Activated CD8-positive, alpha-beta memory T cell treated with anti-CD3 and anti-CD28 coated beads, Interleukin-2, amount 50 U/mL, for 4 hours (primary cell): ENCODE data around the gene SLC26A4.
"Not testable (repeated sequence)": the region's sequence is repeated elsewhere in the genome, so short reads cannot be mapped to it uniquely, and the experiment has no call there.

Experiments
- DNase-seq: peaks from one replicate; pipeline ENCODE4 v3.0.0-alpha.2; 2020

SLC26A4 gene

DNA sequence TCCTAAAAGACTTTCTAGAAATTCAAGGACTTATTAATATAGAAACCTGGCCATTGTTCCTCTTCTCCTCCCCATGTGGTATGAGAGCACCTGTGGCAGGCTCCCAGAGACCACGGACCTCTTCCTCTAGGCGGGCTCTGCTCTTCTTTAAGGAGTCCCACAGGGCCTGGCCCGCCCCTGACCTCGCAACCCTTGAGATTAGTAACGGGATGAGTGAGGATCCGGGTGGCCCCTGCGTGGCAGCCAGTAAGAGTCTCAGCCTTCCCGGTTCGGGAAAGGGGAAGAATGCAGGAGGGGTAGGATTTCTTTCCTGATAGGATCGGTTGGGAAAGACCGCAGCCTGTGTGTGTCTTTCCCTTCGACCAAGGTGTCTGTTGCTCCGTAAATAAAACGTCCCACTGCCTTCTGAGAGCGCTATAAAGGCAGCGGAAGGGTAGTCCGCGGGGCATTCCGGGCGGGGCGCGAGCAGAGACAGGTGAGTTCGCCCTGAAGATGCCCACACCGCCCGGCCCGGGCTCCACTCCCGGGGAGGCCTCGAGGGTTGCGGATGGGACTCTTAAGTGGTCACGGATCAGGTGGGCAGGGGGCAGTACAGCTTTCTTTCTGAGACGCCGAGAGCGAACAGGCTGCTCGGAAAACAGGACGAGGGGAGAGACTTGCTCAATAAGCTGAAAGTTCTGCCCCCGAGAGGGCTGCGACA, at the start of gene SLC26A4:
SLC26A4 (plus strand) TSS at position 448 of the 700 bp plus-strand sequence. CDS start 814 bp downstream, outside the sequence.
- DNase-seq = peak; percentile 13

- DNase-seq = no peak
Measured at GRCh38 chr7:107613439-107613838, 47.2 kb upstream of the SLC26A4 start.

DNA sequence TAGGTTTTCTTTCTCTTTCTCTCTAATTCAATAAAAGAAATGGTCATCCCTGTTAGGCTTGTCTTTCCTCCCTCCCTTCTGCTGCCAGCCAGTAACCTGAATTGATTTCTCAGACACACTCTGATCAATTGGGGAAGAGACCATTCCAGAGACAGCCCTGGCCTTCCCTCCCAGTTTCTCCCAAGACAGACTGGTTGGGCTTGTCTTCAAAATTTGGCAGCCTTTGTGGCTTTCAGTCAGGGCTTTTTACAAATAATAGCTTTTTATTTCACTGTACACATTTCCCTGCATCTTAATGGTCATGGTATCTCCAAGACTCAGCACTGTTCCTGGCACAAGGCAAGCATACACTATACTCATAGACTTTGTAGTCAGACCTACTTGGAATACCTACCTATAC, 46.7 kb upstream of the SLC26A4 start:
- no peak for DNase-seq

DNA sequence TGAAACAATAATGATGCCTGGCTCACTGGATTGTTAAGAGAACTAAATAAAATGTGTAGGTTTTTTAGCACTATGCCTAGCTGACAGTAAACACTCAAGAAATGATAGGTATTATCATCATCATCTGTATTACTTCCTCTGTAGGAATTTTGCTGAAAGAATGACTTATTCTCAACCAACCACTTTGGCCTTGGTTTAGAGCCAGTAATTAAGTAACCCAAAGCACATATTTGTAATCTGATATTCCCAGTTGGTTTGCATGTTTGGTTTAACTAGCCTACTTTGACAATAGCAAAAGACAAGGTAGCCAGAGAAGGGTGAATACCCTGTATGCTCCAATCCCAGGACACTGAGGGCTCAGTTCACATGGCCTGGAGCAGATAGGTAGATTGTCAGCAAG, 46.2 kb upstream of the SLC26A4 start:
- DNase-seq = no peak

DNA sequence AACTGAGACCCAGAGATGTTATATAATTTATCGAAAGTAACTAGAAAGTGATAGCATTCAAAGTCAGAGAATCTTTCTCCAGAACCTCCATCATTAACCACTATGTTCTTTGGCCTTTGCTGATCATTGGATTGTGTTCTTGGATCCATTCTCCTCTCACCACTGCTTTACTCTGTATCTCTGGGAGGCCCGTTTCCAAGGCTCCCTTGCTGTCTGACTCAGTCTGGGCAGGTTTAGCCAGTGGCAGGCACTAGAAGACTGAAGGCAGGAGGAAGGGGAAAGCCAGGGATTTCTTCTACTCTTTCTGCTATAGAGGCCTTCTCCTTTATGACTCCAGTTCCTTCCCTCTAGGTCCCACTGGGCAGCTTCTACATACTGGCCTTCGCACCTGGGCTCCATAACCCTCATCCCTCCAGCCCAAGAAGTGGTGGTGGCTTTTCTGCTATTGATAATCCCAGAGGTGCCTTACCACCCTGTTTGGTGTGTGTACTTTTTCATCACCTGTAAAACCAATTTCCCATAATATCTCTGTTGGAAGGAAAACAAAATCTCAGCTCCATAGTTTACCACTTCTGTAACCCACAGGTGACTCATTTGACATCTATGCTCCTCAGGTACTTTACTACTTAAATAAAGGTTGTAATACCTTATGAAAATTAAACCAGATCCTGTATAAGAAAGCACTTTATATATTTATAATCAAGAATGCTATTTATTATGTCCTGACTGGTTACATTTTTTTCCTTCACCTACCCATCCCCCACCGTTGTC, 44.5 kb upstream of the SLC26A4 start:
- no peak for DNase-seq

DNA sequence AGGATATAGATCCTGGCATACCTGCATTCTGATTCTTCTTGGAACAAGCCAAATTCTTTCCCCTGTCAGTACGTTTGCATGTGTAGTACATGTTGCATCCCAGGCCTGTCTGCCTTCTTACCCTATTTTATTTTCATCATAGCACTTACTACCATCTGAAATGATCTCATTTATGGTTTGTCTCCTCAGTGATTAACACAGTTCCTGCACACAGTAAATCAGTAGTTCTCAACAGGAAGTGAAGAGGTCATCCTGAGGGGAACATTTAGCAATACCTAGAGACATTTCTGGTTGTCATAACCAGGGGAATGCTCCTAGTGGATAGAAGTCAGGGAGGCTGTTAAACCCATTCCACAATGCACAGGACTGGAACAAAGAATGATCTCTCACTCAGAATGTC, 38.2 kb upstream of the SLC26A4 start:
- no peak for DNase-seq

- no peak for DNase-seq
Measured at GRCh38 chr7:107622894-107623293, 37.7 kb upstream of the SLC26A4 start.

- no peak for DNase-seq
Measured at GRCh38 chr7:107627002-107627401, 33.6 kb upstream of the SLC26A4 start.

DNA sequence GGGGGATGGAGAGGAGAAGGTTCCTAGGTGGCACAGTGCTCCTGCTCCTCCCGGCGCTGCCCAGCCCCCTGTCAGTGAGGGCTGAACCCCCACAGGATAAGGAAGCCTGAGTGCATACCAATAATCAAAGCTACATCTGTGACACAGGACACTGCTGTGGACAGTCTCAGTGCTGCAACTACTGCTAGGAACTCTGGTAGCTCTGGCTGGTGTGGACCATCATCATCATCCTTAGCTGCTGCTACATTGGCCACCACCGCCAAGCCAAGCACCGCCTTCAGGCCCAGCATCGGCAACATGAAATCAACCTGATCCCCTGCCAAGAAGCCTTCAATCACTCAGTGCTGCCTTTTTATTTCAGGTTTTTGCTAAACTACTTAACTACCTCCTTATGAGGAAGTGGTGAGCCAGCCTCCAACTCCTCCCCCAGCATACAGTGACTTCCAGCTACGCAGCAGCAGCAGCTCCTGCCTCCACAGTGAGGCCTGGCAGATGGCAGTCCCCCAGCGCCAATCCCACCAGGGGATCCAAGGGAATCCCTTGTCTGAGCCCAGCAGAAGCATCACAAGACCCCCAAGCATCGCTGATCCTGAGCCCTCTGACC, 32.1 kb upstream of the SLC26A4 start:
- DNase-seq = no peak

DNA sequence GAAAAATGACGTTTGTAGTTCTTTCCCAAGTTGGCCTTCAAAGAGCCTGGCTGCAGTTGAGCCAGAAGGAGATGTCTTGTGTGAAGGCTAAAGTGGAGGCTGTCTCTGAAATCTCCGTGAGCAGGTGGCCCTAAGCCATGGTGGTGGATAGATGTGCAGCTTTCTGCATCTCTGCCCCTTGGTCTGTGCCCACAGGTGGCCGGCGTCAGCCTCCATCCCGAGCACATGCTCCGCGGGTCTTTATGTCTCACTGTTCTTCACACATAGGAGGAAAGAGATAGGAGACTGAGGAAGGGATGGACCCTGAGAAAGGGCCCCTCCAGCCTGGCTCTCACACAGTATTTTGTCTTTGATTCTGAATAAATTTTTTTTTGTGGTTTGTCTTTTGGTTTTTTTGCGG, 30.3 kb upstream of the SLC26A4 start:
- no peak for DNase-seq

- no peak for DNase-seq
Measured at GRCh38 chr7:107631588-107632491, 28.8 kb upstream of the SLC26A4 start.

- DNase-seq = no peak
Measured at GRCh38 chr7:107632492-107632865, 28.1 kb upstream of the SLC26A4 start.

DNA sequence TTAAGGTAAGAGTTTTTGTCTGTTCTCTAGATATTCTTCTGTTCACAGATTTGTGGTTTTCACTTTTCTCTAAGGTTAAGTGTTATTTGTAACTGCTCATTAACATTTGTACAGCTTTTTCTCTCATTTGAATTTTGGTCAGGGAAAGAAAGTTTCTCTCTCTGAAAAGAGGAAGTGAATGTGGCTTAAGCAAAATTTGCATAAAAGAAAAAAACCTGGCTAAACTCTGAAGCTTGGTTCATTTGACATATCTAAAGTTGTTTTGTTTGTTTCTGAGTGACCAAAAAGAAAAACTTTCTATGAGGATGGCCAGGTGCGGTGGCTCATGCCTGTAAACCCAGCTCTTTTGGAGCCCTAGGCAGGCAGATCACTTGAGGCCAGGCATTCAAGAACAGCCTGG, 22.0 kb upstream of the SLC26A4 start:
- no peak for DNase-seq

GRCh38 chr7:107639070-107639469, 21.6 kb upstream of the SLC26A4 start:
- DNase-seq = not testable (repeated sequence)

DNA sequence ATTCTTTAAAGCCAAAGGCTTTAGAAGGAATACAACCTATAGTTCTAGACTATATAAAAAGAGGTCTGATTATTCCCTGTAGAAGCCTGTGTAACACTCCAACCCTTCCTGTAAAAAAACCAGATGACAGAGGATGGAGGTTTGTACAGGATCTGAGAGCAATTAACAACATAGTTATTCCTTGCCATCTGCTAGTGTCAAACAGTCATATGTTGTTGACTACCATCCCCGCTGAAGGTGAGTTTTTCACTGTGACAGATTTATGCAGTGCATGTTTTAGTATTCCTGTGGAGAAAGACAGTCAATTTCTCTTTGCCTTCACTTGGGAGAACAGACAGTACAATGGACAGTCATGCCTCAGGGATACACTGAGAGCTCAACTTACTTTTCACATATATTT, 19.0 kb upstream of the SLC26A4 start:
- DNase-seq = no peak

GRCh38 chr7:107642501-107642900, 18.1 kb upstream of the SLC26A4 start:
- no peak for DNase-seq

GRCh38 chr7:107643407-107643806, 17.2 kb upstream of the SLC26A4 start:
- no peak for DNase-seq

GRCh38 chr7:107643938-107644308, 16.7 kb upstream of the SLC26A4 start:
- DNase-seq = no peak

DNA sequence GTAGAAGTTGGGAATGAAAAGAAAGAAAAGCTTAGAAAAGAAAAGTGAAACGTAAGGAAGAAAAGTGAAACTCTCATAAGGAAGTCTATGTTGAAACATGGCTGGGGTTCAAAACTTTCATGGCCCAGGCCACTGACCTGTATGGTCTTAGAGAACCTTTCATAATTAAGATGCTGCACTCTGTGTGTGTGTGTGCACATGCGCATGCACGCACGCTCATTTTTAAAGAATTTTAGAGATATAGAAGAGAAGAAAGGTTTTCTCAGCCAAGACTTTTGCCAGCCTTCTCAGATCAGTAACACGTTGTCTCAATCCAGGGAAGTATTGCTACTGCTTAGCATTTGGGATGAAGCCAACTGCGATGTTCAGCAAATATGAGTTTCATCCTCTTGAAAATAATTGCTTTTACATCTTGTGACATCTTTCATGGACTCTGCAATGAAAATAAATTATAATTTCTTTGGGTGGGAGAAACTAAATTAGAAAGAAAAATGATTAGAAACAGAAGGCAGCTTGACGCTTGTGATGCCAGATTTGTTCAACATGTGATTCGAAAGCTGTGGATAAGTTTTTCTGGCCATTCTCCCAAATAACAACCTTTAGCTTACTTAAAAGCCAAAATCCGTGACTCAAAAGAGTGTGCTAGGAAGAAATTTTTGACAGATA, 16.2 kb upstream of the SLC26A4 start:
- DNase-seq = no peak

GRCh38 chr7:107652642-107653041, 8.0 kb upstream of the SLC26A4 start:
- DNase-seq = no peak

DNA sequence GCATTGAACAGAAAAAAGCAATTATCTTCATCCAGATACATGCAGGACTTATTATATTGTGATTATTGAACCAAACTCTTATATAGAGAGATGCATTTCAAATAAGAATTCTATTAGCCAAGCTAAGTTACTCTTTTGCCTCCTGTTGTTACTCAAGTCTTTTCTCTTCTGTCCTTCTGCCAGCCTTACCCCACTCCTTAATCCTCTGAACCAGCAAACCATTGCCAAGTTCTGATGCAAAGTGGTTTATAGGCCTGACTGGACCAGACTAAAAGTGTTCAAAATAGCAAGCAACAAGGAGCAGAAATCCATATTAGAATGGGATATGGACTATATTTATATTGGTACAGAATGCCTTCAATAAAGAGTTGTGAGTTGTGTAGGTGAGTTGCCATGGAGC, 2.2 kb upstream of the SLC26A4 start:
- no peak for DNase-seq

DNA sequence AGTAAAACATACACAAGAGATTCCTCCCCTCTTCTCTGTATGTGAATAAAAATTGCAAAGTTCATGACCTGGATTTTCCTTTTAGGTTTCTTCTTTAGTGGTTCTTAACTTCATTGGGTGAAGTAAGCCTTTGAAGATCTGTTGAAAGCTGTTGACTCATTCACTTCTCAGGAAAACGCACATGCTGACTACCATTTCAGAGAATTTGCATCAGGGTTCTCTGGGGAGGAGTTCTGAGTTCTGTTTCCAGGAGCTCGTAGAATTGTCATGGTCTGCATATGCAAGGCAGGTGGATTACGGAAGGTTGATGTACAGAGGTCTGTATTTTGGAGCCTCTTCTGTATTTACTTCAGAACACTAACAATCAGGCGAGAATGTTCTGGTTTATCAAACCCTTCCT, 962 bp upstream of the SLC26A4 start:
- no peak for DNase-seq
